ENCODE data around the gene SERPINB1.

- TF ChIP-seq, protein P1, sequence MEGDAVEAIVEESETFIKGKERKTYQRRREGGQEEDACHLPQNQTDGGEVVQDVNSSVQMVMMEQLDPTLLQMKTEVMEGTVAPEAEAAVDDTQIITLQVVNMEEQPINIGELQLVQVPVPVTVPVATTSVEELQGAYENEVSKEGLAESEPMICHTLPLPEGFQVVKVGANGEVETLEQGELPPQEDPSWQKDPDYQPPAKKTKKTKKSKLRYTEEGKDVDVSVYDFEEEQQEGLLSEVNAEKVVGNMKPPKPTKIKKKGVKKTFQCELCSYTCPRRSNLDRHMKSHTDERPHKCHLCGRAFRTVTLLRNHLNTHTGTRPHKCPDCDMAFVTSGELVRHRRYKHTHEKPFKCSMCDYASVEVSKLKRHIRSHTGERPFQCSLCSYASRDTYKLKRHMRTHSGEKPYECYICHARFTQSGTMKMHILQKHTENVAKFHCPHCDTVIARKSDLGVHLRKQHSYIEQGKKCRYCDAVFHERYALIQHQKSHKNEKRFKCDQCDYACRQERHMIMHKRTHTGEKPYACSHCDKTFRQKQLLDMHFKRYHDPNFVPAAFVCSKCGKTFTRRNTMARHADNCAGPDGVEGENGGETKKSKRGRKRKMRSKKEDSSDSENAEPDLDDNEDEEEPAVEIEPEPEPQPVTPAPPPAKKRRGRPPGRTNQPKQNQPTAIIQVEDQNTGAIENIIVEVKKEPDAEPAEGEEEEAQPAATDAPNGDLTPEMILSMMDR (IDR thresholded peaks at IDR 0.05), result no peak
- no peak for TF ChIP-seq POLR2A (IDR thresholded peaks at IDR 0.05)
These were observed 37.1 kb downstream of the SERPINB1 start for GRCh38 chr6:2804516-2804915.
